ENCODE measurements around the gene TNNI2.

Gene TNNI2

DNA sequence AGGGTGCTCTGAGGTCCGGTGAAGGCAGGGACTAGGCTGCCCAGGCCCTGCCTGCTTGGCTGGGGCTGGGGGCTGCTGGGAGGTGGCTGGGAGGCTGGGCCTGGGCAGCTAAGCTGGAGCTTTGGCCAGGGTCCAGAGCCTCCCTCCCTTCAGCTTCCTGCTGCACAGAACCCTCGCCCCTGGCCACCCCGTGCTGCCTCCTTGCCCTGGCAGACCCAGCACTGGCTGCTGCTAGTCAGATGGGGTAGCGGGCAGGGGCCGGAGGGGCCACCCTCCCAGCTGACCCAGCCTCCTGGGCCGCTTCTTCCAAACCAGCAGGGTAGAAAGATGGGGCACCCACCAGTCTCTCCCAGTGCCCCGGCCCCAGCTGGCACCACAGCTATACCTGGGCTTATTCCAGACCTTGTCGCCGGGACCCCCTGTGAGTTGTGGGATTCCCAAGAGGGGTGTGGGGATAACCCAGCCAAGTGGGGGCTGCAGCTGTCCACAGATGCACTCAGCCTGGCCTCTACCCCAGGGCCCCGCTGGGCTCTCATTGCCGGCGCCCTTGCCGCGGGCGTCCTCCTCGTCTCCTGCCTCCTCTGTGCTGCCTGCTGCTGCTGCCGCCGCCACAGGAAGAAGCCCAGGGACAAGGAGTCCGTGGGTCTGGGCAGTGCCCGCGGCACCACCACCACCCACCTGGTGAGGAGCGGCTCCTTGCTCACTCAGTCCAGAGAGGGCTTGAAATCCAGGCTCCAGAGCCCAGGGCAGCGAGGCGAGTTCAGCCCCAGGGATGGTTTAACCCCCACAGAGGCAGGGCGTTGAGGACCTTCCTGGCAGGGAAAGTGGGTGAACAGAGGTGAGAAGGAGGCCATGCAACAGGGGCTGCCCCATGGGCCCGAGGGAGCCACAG is 3.8 kb upstream of the TNNI2 start, which contains the start of gene SYT8:
SYT8 (plus strand) TSS at position 212 of the 892 bp plus-strand sequence; CDS start at position 328, 116 bp downstream.
- no peak for DNase-seq (ENCODE audit: low read depth in 2 of 2)

DNA sequence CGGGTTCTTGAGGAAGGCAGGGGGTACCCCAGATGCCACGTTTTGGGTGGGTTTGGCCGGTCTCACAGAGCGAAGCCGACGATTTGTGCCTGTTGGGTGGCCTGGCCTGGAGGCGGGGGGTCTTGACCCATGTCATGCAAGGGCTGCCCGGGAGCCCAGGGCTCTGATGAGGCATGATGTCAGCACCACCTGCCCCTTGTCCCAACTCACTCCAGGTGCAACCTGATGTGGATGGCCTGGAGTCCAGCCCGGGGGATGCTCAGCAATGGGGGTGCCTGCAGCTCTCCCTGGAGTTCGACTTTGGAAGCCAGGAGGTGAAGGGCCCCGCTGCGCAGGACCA is 3.1 kb upstream of the TNNI2 start:
- DNase-seq (ENCODE audit: low read depth in 2 of 2) = no peak

DNA sequence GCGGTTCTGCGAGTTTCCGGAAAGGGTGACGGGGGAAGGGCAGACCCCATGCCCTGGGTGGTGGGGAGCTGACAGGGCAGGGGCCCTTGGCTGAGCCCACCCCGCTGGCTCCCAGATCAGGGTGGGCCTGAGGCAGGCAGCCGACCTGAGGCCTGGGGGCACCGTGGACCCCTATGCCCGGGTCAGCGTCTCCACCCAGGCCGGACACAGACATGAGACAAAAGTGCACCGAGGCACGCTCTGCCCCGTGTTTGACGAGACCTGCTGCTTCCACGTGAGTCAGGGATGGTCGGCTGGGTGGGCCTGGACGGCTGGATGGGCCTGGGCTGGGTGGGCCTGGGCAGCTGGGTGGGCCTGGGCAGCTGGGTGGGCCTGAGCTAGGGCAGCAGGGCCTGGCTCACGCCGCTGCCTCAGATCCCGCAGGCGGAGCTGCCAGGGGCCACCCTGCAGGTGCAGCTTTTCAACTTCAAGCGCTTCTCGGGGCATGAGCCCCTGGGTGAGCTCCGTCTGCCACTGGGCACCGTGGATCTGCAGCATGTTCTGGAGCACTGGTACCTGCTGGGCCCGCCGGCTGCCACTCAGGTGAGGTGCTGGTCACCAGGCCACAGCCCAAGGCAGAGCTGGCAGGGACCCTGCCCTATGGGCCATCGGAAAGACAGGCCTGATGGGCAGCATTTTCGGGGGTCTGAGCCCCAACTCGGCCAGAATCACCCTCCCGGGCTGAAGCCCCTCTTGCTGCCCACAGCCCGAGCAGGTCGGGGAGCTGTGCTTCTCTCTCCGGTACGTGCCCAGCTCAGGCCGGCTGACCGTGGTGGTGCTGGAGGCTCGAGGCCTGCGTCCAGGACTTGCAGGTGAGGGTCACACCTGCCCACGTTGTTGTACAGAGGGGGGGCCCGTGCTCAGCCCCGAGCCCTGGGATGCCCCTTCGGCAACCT is 2.5 kb upstream of the TNNI2 start:
- no peak for DNase-seq (ENCODE audit: low read depth in 2 of 2)

DNA sequence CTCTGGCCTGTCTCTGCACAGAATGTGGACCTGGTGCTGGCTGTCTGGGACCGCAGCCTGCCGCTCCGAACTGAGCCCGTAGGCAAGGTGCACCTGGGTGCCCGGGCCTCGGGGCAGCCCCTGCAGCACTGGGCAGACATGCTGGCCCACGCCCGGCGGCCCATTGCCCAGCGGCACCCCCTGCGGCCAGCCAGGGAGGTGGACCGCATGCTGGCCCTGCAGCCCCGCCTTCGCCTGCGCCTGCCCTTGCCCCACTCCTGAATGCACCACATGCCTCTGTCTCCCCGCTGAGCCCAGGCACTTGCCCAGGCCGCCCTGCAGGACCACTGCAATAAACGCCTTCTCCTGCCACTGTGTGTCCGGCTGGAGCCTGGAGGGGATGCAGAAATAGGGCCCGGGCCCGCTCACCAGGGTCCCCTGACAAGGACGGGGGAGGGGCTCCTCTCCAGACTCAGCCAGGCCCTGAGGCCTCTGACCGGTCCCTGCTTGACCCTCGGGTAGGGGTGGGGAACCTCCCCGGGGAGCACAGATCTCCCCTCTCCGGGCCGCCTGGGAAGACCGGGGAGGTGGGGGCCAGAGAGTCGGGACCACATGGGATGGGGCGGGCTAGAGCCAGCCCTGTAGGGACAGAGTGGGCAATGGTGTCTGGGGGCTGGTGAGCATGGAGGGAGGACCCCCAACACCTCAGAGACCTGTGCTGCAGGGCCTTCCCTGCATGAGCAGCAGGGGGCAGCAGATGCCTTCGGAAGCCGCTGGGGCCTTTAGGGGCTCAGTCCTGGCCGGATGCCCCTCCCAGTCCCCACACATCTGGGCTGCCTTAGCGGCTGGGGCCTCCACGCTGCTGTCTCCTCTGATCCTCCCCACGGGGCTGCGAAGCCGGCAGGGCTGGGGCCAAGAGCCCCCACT is 1.4 kb upstream of the TNNI2 start:
- DNase-seq (ENCODE audit: low read depth in 2 of 2) = peak; percentile 73 to 78

DNA sequence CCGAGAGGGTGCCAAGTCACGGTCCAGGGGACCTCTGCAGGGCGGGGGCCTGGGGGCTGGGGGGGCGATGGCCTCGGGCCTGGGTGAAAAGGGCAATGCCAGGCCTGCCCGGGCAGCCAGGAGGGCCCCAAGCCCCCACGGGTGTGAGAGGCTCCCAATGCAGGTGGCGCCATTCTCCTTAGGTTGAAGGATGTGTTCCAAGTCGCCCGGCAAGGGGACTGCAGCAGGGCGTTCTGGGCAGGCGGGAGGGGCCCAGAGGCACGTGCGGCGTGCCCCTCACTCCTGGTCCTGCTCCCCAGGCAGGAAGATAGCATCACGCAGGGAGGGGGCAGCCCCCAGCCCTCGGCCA is 730 bp upstream of the TNNI2 start:
- DNase-seq (ENCODE audit: low read depth in 2 of 2) = no peak

- no peak for DNase-seq (ENCODE audit: low read depth in 2 of 2)
Observed at GRCh38 chr11:1839204-1839923, 583 bp downstream of the TNNI2 start.

GRCh38 chr11:1839924-1840779 is 1.4 kb downstream of the TNNI2 start:
- no peak for DNase-seq (ENCODE audit: low read depth in 2 of 2)

DNA sequence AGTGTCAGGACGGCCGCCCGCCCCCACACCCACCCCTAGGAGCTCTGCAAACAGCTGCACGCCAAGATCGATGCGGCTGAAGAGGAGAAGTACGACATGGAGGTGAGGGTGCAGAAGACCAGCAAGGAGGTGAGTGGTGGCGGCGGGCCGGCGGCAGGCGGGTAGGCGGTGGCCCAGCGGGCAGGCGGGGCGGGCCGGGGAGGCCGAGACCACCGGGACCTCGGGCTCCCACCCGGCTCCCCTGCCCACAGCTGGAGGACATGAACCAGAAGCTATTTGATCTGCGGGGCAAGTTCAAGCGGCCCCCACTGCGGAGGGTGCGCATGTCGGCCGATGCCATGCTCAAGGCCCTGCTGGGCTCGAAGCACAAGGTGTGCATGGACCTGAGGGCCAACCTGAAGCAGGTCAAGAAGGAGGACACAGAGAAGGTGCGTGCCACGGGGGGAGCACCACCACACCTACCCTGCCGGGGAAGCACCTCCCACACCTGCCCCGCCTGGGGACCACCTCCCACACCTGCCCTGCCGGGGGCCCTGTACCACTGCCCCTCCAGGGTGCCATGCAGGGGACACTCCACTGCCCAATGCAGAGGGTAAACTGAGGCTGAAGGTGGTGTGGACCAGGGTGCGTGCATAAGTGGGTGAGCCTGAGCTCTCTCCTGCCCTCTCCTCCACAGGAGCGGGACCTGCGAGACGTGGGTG is 2.1 kb downstream of the TNNI2 start:
- no peak for DNase-seq (ENCODE audit: low read depth in 2 of 2)

- DNase-seq (ENCODE audit: low read depth in 2 of 2) = no peak
Observed at GRCh38 chr11:1841511-1842148, 2.8 kb downstream of the TNNI2 start.

GRCh38 chr11:1842149-1843097 is 3.6 kb downstream of the TNNI2 start:
- no peak for DNase-seq (ENCODE audit: low read depth in 2 of 2)

DNA sequence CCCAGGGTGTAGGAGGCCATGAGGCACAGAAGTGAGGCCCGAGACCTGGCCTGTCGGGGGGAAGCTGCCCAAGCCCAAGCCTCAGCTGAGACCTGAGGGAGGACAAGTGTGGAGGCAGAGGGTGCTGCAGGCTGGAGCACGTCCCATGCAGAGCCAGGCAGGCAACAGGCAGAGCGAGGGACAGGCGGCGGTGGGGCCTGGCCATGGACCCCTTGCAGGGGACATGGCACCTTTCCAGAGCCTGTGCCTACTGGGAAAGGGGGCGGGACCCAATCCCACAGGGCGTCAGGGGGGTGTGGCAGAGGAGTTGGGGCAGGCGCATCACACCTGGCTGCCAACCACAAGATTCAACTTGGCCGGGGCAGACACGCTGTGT is 4.3 kb downstream of the TNNI2 start:
- DNase-seq (ENCODE audit: low read depth in 2 of 2) = no peak

DNA sequence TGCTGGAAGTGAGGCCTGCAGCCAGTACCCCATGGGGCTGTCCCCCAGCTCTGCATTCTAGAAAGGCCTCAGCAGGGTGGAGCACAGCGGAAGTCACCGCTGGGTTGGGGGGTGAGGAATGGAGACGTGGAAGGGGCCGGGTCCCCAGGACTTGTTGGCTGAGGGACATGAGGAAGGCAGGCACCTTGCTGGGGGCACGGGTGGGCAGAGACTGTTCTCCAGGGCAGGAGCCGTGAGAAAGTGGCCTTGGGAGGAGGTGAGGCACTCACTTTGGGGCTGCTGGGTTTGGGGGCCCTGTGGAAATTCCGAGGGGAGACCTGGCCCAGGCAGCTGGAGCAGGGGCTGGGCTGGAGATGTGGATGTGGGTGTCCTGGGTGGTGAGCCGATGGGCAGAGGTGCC is 5.0 kb downstream of the TNNI2 start:
- no peak for DNase-seq (ENCODE audit: low read depth in 2 of 2)

DNA sequence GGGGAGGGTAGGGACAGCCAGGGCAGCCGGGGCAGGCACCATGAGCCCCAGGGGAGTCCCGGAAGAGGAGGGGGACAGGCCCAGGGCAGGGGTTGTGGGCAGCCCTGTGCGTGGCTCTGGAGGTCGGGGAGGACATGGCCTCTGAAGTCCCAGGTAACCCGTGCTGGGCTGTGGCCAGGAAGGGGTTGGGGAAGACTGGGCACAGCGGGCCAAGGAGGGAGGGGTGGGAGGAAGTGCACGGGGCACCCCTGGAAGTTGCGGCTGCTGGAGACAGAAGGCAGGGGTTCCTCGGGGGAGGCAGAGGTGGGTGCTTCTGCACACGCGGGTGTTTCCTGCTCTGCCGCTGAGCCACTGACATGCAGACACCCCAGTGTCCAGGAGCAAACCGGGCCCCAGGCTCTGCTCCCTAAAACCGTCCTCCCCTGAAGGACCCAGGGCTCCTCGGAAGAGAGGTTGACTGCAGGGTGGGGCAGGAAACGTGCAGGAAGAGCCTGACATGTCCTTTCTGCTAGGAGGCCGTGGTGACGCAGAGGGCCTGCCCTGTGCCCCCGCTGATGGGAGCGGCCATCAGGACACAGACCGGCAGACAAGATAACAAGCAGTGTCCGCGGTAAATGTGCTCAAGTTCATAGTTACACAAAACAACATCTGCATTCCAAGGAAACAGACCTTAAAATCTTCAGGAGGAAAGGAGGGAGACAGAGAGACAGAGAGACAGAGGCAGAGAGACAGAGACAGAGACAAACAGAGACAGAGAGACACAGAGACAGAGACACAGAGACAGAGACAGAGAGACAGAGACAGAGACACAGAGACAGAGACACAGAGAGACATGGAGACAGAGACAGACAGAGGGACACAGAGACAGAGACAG is 5.7 kb downstream of the TNNI2 start:
- no peak for DNase-seq (ENCODE audit: low read depth in 2 of 2)

DNA sequence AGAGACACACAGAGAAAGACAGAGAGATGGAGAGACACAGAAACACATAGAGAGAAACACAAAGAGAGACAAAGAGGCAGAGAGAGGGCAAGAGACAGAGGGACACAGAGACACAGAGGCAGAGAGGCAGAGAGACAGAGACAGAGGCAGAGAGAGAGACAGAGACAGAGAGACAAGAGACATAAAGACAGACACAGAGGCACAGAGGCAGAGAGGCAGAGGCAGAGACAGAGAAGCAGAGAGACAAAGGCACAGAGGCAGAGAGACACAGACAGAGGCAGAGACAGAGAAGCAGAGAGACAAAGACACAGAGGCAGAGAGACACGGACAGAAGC is 6.3 kb downstream of the TNNI2 start:
- DNase-seq (ENCODE audit: low read depth in 2 of 2) = no peak

- DNase-seq (ENCODE audit: low read depth in 2 of 2) = no peak
Observed at GRCh38 chr11:1845561-1846452, 7.0 kb downstream of the TNNI2 start.

DNA sequence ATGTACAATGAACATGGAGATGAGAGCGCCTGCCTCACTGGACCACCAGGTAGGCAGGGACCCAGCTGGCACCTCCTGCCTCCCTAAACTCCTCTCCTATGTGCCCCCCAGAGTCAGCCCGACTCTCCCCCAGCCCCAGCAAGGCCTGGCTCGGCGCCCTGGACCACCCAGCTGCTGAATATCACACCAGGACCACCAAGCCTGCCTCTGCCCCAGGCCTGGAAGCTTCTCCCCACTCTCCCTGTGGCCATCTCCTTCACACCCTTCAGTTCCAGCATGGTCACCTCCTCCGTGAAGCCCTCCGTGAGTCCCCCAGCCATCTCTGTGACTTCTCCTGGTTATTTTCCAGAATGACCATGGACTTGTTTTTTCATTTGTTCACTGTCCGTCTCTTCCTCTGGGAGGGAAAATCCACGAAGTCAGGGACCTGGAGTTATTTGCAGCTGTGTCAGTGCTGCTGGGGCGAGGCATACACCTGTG is 7.7 kb downstream of the TNNI2 start:
- DNase-seq (ENCODE audit: low read depth in 2 of 2) = no peak

Data from stimulated activated CD8-positive, alpha-beta memory T cell treated with anti-CD3 and anti-CD28 coated beads, Interleukin-15, amount 100 ng/mL, for 48 hours (primary cell).